GM18907 (cell line): ENCODE results near the gene KCNIP4.

ENCODE experiments used
- ATAC-seq: cut with Tn5 transposase; IDR thresholded peaks from one replicate; pipeline ENCODE4 v1.9.1; 2021; ENCODE audit warnings: mild to moderate bottlenecking, moderate library complexity; ENCODE audit not compliant: unreplicated experiment

Gene KCNIP4

DNA sequence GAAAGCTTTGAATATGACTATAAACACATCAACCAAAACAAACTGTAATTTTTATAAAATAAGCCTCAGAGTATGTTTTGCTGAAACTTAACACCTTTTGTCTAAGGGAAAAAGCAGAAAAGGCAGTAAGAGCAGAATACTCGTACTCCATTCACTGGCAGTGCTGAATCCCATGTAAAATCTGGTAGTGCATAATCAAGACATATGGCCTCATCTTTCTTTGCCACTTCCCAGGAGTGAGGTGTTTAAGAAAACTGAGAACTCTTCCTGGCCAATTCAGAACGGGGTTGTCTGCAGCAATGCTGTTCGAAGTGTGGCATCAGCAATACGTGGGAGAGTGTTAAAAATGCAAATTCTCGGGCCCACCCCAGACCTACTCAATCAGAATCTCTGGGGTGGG is 946.3 kb downstream of the KCNIP4 start:
- no peak for ATAC-seq

GRCh38 chr4:21001490-21001889 is 947.1 kb downstream of the KCNIP4 start:
- ATAC-seq: no peak

GRCh38 chr4:20997886-20998285 is 950.7 kb downstream of the KCNIP4 start:
- no peak for ATAC-seq

GRCh38 chr4:20995610-20996009 is 953.0 kb downstream of the KCNIP4 start:
- ATAC-seq: no peak

- ATAC-seq: no peak
These were observed 953.6 kb downstream of the KCNIP4 start for GRCh38 chr4:20995015-20995414.

GRCh38 chr4:20992002-20992401 is 956.6 kb downstream of the KCNIP4 start:
- no peak for ATAC-seq

DNA sequence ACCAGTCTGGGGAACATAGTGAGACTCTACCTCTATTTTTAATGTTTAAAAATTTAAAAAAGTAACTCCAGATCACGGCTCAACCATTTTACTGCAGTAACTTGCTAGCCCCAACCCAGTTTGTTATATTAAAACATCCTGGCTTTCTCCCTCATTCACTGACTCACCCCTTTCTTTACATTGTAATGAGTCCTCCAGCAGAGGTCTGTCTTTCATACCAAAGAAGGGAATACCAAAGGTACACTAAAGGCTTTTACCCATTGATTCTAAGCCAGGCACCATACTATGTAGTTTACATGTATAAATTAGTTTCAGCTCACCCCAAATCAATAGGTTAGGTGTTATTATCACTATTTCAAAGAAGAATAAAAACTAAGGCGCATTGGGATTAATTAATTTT is 961.4 kb downstream of the KCNIP4 start:
- no peak for ATAC-seq

DNA sequence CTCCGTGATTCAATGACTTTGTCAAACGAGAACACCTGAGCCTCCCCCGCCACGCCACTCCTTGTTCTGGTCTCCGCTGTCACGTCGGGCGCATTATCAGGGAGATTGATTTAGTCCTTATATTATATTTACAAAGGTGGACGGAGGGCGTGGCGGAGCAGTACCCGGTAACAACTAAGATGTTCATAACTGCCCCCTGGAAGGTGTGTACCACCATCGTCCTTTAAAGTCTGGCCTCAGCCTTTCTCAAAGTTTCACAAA is 964.1 kb downstream of the KCNIP4 start:
- no peak for ATAC-seq

DNA sequence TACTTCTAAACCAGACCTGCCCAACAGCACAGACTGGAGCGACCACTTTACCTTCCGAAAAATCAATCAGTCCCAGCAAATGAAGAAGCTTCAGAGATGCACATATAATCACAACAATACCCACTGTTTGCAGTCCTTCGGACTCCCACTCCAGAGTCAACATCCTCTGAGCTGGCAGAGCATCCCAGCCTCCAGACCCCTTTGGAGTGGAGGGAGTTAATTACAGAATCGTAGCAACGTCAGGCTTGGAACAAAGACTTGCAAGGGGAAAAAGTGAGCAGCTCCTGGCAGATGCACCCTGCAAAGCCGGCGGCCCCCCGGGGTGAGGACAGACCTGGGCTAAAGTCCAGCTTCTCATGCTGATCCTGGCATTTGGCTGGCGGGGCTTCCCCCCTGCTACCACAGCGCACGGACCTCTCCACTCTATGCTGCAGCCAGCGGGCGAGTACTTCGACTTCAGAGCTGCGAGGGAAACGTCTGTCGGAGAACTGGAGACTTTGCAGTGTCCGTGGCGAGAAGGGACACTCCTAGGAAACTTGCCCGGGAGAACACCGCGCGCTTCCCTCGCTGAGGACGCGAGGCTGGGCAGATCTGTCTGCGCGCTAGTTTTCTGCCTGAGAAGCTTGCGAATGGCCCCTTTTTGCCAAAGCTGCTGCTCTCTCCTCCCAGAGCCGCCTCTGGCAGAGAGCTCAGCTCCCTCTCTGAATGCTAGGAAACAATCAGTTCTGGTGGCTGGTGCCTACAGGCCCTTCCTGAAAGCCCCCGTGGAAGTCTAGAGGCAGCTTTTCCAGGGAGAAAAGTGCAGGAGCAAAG is 964.6 kb downstream of the KCNIP4 start:
- no peak for ATAC-seq

DNA sequence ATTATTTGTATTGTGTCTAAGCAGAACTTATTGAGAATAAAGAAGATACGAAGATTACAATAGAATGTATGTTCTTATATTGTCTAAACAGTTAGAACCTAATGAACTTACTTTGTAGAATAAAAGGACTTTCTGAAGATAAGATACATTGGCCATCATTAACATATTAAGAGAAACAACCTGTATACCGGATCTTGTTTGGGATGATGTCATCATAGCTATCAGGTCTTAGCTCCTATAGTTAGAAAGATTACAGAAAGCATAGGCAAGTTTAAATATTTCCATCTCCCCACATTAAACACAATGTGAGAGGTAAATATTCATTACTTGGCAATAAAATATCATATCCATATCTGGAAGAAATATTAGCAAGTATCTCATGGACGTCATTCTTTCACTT is 966.0 kb downstream of the KCNIP4 start:
- ATAC-seq: no peak

GRCh38 chr4:20960291-20960690 is 988.3 kb downstream of the KCNIP4 start:
- ATAC-seq: no peak

DNA sequence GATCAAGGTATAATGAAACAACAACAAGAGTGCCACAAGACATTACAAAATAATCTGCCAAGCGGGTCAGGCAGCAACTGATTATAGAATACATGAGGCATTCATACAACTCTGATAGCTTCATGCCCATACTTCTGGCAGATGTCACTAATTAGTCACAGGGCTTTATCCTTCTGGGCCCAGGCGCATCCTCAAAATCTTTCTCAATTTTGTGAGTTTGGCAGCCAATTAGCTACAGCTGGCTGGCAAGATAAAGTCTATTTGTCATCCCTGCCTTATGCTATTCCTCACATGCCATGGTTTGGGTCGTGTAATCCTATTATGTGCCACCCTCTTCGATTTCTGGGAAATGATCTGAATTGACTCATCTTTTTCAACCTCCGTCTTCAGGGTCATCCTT is 994.0 kb downstream of the KCNIP4 start:
- ATAC-seq: no peak

- no peak for ATAC-seq
These were observed 1003.6 kb downstream of the KCNIP4 start for GRCh38 chr4:20944961-20945360.

GRCh38 chr4:20944451-20944850 is 1004.1 kb downstream of the KCNIP4 start:
- no peak for ATAC-seq

DNA sequence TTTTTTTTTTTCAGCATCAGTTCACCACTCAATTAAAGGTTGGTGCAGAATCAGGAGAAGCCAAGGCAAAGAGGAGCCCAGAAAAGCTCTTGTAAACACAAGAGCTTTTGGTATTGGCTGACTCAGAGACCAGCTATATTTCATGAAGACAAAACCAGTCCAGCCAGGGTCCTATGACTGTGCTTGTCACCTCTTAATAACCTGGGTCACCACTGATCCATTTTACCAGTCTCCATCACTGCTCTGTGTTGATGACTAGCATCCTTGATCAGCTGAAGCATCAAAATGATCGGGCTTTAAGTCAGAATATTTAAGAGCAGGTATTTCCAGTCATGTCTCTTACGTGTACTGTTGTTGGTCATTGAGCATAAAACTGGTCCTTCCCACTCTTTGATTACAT is 1010.4 kb downstream of the KCNIP4 start:
- no peak for ATAC-seq

DNA sequence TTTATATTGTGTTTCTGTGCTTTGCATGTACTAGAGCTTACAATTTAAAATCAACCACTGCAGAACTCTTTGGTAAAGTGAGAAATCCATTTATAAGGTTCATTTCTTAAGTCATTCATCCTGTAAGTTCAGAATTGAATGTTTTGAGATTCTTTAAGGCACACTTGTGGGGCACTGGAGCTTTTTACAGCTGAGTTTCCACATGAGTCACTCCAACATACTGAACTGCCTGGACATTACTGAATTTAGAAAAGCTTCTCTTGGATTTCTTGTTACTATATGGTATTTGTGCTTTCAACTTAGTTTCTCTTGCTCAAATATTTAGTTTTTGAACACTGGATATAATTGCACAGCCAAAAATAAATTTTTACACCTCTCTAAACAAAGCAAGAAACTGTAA is 1022.0 kb downstream of the KCNIP4 start:
- no peak for ATAC-seq

GRCh38 chr4:20925176-20925575 is 1023.4 kb downstream of the KCNIP4 start:
- ATAC-seq: no peak

DNA sequence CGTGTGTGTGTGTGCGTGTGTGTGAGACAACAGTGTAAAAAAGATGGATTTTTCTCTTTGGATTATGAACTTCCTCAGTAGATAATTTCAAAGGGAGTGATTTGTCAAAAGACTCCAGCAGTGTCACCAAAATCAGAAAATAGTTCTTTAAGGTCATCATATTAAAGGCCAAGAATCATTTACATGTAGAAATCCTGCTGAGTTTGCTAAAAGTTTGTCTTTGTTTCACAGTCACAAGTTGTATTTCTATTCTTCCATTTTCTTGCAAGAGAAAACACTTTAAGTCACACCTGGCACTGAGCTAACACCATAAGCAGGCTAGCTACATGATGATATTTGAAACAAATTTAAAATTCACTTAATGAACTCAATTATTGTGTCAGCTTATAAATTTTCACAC is 1025.6 kb downstream of the KCNIP4 start:
- no peak for ATAC-seq

DNA sequence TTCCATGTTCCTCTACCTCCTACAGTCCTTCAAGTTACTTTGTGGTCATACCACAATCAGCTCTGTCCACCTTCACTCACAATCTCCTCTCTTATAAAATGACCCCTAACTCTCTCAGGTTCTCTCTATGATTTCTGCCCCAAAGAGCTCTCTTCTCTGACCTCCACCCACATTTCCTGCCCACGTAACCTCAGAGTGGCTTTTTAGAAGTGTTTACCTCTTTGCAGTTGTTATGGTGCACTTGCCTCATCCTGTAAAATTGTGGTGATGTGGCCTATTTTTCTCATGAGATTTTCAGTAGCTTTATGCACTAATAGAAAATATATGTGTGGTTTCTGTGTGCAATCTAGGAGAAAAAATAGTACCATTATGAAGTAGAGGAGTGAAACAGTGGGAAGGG is 1032.5 kb downstream of the KCNIP4 start:
- ATAC-seq: no peak

- ATAC-seq: no peak
These were observed 1043.6 kb downstream of the KCNIP4 start for GRCh38 chr4:20904966-20905365.

- no peak for ATAC-seq
These were observed 1046.7 kb downstream of the KCNIP4 start for GRCh38 chr4:20901851-20902250.

- no peak for ATAC-seq
These were observed 1049.0 kb downstream of the KCNIP4 start for GRCh38 chr4:20899591-20899990.

GRCh38 chr4:20895988-20896387 is 1052.6 kb downstream of the KCNIP4 start:
- ATAC-seq: no peak
